ENCODE results near the gene WDR64.

WDR64 gene

GRCh38 chr1:241631674-241632073 is 20.4 kb upstream of the WDR64 start:
- DNase-seq = no peak

GRCh38 chr1:241632987-241633386 is 19.1 kb upstream of the WDR64 start:
- no peak for DNase-seq

GRCh38 chr1:241635556-241636152 is 16.4 kb upstream of the WDR64 start:
- no peak for DNase-seq

GRCh38 chr1:241636291-241636690 is 15.8 kb upstream of the WDR64 start:
- no peak for DNase-seq

GRCh38 chr1:241637046-241637590 is 15.0 kb upstream of the WDR64 start:
- no peak for DNase-seq

- peak; percentile 75 to 76 for DNase-seq
Observed at GRCh38 chr1:241637604-241638003, 14.5 kb upstream of the WDR64 start.

GRCh38 chr1:241638099-241638682 is 13.9 kb upstream of the WDR64 start:
- no peak for DNase-seq

- peak in 1 of 2 donors; percentile 3 for DNase-seq
Observed at GRCh38 chr1:241638909-241639622, 13.0 kb upstream of the WDR64 start.

GRCh38 chr1:241639623-241640148 is 12.4 kb upstream of the WDR64 start:
- no peak for DNase-seq

GRCh38 chr1:241640149-241640866 is 11.8 kb upstream of the WDR64 start, which contains the start of the genes CHML and OPN3:
TSS of gene CHML (minus strand) at chr1:241640369. CDS start at chr1:241635766, 4,603 bp downstream.
TSS of gene OPN3 (minus strand) at chr1:241640369. CDS start at chr1:241640254, 115 bp downstream.
- peak; percentile 95 to 96 for DNase-seq

GRCh38 chr1:241640867-241641622 is 11.0 kb upstream of the WDR64 start:
- no peak for DNase-seq

GRCh38 chr1:241641773-241642592 is 10.1 kb upstream of the WDR64 start:
- DNase-seq = no peak

GRCh38 chr1:241642593-241642944 is 9.5 kb upstream of the WDR64 start:
- no peak for DNase-seq

- no peak for DNase-seq
Observed at GRCh38 chr1:241644259-241644658, 7.8 kb upstream of the WDR64 start.

- DNase-seq = no peak
Observed at GRCh38 chr1:241645199-241645598, 6.9 kb upstream of the WDR64 start.

- no peak for DNase-seq
Observed at GRCh38 chr1:241646201-241646600, 5.9 kb upstream of the WDR64 start.

- DNase-seq = no peak
Observed at GRCh38 chr1:241647658-241648057, 4.4 kb upstream of the WDR64 start.

- DNase-seq = no peak
Observed at GRCh38 chr1:241648159-241648558, 3.9 kb upstream of the WDR64 start.

- DNase-seq = no peak
Observed at GRCh38 chr1:241654019-241654418, 1.9 kb downstream of the WDR64 start.

- no peak for DNase-seq
Observed at GRCh38 chr1:241654641-241655040, 2.6 kb downstream of the WDR64 start.
